GM19395 (cell line): ENCODE data around the gene FAM53B.

Experiments used
- ATAC-seq: cut with Tn5 transposase; IDR thresholded peaks from one replicate; pipeline ENCODE4 v1.9.1; 2021; ENCODE audit warnings: mild to moderate bottlenecking, moderate library complexity; ENCODE audit not compliant: unreplicated experiment

FAM53B gene

DNA sequence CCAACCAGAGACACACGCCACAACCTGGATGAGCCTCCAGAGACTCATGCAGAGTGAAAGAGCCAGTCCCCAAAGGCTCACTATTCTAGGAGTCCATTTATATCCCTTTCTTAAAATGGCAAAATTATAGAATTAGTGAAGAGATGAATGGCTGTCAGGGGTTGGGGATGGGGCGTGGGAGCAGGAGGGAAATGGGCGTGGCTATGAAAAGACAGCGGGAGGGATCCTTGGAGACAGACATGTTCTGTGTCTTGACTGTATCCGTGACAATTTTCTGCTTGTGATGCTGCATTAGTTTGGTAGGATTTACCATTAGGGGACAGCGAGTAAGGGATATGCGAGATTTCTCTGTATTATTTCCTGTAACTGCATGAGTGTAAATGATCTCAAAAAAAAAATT is 33.0 kb downstream of the FAM53B start:
- no peak for ATAC-seq

DNA sequence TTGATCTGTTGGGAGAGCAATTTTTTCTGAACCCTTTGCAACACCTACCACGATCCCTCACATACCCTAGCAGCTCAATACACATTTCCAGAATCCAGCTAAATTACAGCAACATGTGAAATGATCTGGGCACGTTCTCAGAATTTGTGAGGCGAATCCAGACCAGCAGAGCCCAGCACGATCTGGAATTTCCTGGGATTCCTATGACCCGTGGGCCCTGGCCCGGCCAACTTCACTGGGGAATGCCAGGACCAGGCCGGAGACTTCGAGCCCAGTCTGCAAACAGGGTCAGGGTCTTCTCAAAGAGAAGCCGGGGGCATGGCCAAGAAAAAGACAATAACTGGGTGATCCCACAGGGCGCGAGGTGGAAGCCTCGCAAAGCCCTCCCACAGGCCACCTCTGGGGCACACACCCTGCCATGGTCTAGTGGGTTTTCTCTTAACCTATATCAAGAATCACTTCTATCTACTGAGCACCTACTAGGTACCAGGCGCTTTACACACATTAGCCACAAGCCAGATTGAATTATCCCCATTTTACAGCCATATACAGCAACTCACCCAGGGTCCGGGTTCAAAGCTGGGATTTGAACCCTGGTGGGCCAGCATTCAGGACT is 33.8 kb downstream of the FAM53B start:
- no peak for ATAC-seq

DNA sequence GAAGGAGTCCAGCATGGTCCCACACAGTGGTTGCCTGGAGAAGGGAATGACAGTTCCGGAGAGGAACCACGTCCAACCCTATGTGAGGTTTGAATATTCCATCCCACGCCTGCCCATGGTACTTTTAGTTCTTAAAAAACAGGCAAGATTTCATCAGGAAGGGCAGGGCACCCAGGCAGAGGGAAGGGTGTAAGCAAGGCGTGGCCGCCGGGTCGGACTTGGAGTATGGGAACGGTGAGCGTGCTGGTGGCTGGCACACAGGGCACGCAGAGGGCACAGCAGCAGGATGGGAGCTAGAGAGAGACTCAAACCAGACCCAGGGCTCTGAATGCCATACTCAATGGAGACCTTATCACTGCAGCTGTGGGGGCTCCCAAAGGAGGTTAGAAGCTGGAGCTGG is 34.3 kb downstream of the FAM53B start:
- no peak for ATAC-seq

- ATAC-seq = no peak
Measured at GRCh38 chr10:124708922-124709520, 35.2 kb downstream of the FAM53B start.

GRCh38 chr10:124708246-124708779 is 35.9 kb downstream of the FAM53B start:
- no peak for ATAC-seq

GRCh38 chr10:124707551-124707950 is 36.6 kb downstream of the FAM53B start:
- ATAC-seq = no peak

DNA sequence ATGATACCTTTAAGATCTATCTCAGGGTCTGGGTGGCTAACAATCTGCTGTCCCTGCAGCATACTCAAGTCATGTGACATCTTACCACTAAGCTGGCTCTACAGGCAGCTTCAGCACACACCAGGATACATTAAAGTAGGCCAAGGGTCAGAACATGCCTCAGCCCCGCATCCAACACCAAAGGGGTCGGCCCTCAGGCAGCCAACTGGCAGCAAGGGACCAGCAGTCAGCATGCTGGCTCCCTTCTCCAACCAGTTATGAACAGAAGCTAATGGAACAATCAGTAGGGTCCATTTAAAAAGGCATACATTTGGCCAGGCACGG is 37.1 kb downstream of the FAM53B start:
- ATAC-seq = no peak

GRCh38 chr10:124706462-124707143 is 37.6 kb downstream of the FAM53B start:
- no peak for ATAC-seq

GRCh38 chr10:124705817-124706461 is 38.2 kb downstream of the FAM53B start:
- ATAC-seq = no peak

DNA sequence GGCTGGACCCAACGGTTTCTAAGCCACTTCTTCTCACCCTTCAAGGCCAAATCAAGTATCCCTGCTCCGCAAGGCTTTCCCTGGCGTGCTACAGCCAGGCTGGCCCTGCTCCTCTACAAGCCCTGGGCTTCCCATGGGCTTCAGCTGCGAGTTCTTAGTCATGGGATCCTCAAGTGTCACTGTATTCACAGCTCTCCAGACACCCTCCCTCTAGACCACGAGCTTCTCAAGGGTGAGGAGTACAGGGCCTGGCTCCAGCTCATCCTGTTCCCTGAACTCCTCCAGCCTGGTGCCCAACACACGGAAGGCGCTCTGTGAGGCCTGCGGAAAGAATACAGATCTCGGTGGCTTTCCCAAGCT is 38.8 kb downstream of the FAM53B start:
- ATAC-seq = no peak

DNA sequence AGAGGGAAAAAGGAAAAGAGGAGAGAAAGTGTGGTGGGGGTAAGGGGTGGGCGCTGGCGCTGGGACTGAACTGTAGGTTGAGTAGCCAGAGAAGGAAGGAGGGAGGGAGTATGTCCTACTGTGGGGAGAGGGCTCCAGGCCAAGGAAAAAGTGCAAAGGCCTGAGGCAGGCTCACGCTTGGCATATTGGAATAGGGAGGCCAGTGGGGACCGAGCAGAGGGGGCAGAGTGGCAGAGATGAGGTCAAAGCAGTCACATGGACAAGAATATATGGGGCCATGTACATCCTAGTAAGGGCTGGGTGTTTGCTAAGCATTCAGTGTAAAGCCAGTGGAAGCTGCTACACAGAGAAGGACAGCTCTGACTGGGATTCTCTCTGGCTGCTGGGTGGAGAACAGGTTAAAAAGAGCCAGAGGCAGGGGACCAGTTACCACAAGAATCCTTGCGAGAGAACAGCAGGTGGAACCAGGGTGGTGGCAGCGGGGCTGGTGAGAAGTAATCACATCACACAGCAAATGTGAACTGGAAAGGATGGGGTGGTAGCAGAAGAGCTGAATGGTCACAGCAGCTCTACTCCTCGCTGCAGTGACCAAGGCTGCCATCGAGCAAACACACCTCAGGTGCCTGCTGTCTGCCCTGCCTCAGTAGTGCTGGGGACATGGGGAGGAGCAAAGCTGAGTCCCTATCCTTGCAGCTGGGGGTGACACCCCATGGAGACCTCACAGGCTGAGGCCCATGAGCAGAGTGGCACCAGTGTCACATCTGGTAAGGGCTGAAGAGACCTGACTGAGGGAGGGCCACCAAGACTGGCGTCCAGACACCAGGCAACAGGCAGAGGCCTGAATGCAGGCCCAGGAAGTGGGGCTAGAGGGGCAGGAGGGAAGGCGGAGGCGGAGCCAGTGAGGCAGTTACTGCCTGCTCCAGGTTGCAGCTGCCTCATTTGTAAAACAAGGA is 39.5 kb downstream of the FAM53B start:
- no peak for ATAC-seq

GRCh38 chr10:124703778-124704427 is 40.3 kb downstream of the FAM53B start:
- no peak for ATAC-seq

- ATAC-seq = no peak
Measured at GRCh38 chr10:124703372-124703771, 40.8 kb downstream of the FAM53B start.

DNA sequence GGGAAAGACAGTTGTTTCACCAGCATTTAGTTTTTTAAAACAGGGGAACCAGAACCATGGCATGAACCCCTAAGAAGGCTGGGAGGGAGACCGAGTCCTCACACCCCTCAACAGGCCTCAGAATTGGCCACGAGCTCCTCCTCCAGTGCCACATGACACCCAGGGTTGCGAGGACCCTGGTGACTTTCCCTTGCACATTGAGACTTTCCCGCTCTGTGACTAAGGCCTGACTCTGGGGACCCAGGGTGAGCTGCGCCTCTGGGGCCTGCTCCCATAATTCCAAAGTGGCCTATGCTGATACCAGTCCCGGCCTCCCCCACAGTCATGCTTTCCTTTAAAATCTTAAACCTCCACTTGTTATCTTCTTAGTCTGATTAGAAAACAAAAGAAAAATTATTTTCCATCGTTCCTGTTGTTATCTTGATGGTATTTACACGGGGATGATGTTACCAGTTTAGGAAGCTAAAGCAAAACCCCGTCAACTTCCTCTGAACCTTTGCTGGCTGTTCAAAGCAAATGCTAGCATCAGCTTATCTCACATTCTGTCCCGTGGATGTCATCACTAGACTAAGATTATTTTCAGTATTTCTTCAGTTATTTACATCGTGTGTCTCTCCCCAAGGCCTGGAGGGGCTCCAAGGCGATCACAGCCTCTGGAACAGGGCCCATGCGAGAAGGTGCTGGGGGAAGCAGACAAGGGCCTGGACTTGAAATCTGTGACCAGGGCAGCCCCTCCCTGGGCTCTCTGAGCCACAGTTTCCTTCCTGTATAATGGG is 42.1 kb downstream of the FAM53B start:
- no peak for ATAC-seq

DNA sequence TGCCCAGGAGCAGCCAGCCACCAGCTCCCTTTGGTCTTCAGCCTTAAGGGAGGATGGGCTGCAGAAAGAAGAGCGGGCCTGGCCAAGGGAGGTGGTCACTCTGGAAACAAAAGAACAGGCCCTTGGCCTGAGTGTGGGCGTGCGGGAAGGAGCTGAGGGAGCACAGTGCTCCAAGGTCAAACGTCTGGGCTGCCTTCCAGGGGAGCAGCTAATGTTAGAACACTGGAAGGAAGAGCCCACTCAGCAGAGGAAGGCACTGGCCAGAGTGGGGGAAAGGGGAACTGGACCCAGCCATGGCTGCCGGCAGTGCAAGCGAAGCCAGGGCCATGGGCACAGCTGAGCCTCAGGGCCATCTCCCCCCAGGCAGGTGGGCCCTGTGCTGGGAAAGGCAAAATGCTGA is 42.7 kb downstream of the FAM53B start:
- no peak for ATAC-seq

GRCh38 chr10:124701038-124701365 is 43.2 kb downstream of the FAM53B start:
- no peak for ATAC-seq

DNA sequence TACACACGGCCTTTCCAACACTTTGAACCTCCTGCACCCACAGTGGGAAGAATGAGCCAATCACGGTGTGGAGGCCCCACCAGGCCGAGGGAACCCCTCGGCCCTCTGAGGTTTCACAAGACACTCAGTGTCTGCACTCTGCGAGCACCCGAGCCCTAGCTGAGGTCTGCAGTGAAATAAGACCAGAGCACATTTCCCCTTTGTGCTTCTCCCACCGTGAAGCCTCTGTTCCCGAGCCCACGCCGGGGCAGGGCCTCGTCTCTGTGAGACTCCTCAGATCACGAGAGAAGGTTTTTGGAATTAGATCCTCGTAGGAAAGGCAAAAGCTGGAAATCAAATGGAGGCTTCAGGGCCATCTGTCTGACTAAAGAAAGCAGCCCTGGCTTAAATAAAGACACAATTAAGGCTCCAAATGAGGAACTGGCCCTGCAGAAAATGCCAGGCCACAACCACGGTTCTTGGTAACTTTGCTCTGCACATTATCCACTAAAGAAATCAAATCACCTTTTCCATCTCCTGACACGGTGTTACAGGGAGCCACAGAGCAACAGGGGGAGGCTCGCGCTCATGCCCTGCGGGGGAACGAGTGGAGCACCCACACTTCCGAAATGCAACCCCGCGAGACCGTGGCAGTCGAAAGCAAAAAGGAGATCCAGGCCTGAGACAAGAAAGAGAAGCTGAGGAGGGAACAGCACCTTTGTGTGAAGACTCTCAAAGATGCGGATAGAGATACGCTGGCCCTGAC is 43.7 kb downstream of the FAM53B start:
- no peak for ATAC-seq

- ATAC-seq = no peak
Measured at GRCh38 chr10:124699471-124700292, 44.5 kb downstream of the FAM53B start.
